G401 (cell line): Measurements from ENCODE around the gene GSTA5. TPM values are rescaled to one million over a fixed set of nuclear protein-coding genes. Genes with fewer than 3 reads are reported as not detected.
A peak's percentile ranks its signal among the peaks of the same experiment; 100 is the strongest.
"Not testable (repeated sequence)": the region's sequence is repeated elsewhere in the genome, so short reads cannot be mapped to it uniquely, and the experiment has no call there.

ENCODE experiments used
- DNase-seq: peaks from one replicate; pipeline ENCODE4 v3.0.0-alpha.2; 2015; ENCODE audit warnings: low spot score
- in situ Hi-C: cut with HindIII; loops from 2 replicates; pipeline ENCODE4 v1.10.0; 2016; ENCODE audit warnings: low sequenced_read_pairs, mixed read lengths
- total RNA-seq: library from RNA; depleted of rRNA; stranded (reverse); fragments of >200 nt; shearing (Covaris generic); gene quantifications from 2 replicates; pipeline ENCODE4 v1.2.3, GENCODE V29; 2014

Gene GSTA5
- total RNA-seq, 1 experiment from 2014 or later: not detected

DNA sequence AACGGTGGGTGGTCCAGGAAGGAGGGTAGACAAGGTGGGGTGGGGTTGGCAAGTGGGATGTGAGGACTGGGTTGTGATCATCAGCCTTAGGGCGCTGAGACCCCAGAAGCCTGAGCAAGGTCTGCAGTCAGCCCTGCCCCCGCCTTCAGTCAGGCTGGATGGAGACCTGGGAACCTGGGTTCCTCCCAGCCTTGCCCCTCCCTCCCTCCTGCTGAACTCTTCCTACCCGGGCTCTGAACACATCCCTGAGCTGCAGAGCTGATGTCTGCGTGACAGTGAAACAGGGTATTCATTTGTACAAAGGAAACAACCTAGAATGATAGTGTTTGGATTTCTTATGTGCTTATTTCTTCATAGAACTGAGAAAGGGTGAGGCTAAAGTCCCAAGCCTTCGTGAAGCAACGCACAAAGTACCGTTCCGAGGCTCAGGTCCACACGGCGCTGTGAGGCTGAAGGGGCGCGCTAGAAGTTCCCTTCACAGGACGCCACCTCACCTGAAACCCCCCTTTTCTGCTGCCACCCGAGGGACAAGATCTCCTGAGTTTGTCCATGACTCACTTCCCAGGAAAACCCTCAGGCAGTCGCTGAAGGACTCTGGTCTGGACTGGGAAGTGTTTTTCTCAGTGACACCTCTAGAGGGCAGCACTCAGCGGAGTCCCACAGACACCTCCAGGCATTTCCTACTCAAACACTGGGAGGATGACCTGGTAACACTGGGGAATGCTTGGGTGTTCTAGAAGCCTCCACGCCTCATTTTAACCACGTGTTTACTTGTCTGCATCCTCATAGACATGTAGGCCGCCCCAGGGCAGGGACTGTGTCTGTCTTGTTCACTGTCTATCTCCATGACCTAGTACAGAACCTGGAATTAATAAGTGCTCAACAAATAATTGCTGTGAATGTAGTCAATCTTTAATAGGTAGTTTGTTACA, 1.2 kb downstream of the GSTA5 start:
- peak; percentile 16 for DNase-seq
- in situ Hi-C loops: no loop called here

- DNase-seq: no peak
- in situ Hi-C loops: no loop called here
Measured at GRCh38 chr6:52834481-52834880, 6.1 kb downstream of the GSTA5 start.

GRCh38 chr6:52830869-52831268, 9.7 kb downstream of the GSTA5 start:
- DNase-seq, in situ Hi-C loops: not testable (repeated sequence)

GRCh38 chr6:52829046-52829817, 11.4 kb downstream of the GSTA5 start:
- DNase-seq: no peak
- in situ Hi-C loops: no loop called here

DNA sequence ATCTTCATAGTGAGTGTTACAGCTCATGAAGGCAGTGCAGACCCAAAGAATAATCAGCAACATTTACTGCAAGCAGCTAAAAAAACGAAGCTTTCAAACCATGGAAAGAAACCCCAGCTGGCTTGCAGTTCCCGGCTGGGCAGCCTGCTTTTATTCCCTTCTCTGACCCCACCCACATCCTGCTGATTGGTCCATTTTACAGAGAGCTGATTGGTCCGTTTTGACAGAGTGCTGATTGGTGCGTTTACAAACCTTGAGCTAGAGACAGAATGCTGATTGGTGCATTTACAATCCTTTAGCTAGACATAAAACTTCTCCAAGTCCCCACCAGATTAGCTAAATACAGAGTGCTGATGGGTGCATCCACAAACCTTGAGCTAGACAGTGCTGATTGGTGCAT, 12.0 kb downstream of the GSTA5 start:
- DNase-seq, in situ Hi-C loops: not testable (repeated sequence)

DNA sequence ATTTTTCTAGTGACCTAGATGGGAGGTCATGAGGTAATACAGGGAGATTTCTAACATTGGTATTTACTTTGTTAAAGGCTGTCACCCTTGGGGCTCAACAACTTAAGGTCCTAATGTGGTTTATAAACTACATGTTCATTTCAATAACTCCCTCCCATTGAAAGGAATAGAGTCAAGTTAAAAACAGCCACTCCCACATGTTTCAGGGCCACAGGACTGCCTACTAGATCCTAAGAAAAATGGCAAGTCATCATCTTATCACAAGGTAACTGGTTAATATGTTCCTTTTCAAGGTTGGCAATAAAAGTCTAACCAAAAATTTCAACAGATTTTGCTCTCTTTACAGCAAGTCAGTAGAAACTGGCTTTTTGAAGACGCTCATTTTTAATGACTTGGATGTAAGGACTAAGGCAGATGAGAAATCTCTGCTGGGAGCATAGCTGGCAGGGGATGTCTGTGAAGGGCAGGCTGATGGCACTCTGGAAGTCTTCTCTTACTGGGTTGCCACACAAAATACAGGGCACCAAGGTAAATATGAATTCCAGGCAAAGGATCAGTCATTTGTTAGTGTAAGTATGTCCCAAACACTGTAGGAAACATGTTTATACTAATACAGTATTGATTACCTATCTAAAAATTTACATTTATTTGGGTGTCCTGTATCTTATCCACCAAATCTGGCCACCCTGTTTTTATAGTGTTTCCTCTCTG, 13.4 kb downstream of the GSTA5 start:
- in situ Hi-C loops, DNase-seq: not testable (repeated sequence)

DNA sequence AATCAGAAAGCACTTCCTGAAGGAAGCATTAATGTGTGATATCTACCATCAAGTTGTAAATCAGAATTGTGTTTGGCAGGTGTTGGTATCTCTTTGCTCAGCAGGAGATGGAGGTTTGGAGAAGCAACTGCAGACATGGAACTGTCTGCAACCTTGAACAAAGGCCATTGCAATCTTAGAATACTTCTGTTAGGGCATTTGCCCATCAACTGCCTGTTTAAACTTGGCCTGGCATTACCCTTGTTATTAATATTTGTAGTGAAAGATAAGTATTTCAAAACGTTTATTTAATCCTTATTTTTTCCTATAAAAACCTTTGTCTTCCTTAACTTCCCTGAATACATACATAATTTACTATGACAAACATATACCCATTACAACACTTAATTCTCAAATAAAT, 14.1 kb downstream of the GSTA5 start:
- in situ Hi-C loops: no loop called here

GRCh38 chr6:52825900-52826459, 14.6 kb downstream of the GSTA5 start:
- in situ Hi-C loops, DNase-seq: not testable (repeated sequence)

More for the DNA sequence above, 14.1 kb downstream of the GSTA5 start:
- no peak for DNase-seq

DNA sequence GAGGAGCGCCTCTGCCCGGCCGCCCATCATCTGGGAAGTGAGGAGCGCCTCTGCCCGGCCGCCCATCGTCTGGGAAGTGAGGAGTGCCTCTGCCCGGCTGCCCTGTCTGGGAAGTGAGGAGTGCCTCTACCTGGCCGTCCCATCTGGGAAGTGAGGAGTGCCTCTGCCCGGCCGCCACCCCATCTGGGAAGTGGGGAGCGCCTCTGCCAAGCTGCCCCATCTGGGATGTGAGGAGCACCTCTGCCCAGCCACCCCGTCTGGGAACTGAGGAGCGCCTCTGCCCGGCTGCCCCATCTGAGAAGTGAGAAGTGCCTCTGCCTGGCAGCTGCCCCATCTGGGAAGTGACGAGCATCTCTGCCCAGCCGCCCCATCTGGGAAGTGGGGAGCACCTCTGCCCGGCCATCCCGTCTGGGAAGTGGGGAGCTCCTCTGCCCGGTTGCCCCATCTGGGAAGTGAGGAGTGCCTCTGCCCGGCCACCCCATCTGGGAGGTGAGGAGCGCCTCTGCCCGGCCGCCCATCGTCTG, 15.3 kb downstream of the GSTA5 start:
- DNase-seq, in situ Hi-C loops: not testable (repeated sequence)

DNA sequence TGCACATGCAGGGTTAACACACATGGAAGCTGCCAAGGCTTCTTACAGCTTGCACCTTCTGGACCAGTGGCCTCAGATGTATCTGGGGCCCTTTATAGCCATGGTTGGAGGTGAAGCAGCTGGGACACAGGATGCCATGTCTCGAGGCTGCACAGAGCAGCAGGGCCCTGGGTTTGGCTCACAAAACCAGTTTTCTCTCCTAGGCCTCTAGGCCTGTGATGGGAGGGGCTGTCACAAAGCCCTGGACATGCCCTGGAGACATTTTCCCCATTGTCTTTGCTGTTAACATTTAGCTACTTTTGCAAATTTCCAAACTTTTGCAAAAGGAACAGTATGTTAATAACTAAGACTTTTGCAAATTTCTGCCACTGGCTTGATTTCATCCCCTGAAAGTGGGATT, 18.8 kb downstream of the GSTA5 start:
- no peak for DNase-seq
- in situ Hi-C loops: no loop called here

GRCh38 chr6:52820198-52820597, 20.4 kb downstream of the GSTA5 start:
- no peak for DNase-seq

GRCh38 chr6:52815167-52816092, 25.2 kb downstream of the GSTA5 start:
- in situ Hi-C loops: no loop called here
- DNase-seq: peak; percentile 13

More at GRCh38 chr6:52820198-52820597, 20.4 kb downstream of the GSTA5 start:
- in situ Hi-C loops: no loop called here

GRCh38 chr6:52814545-52814944, 26.1 kb downstream of the GSTA5 start:
- DNase-seq, in situ Hi-C loops: not testable (repeated sequence)

GRCh38 chr6:52809777-52810176, 30.8 kb downstream of the GSTA5 start:
- in situ Hi-C loops, DNase-seq: not testable (repeated sequence)

- in situ Hi-C loops: no loop called here
- no peak for DNase-seq
Measured at GRCh38 chr6:52808660-52809059, 32.0 kb downstream of the GSTA5 start.

GRCh38 chr6:52803668-52804255, 36.9 kb downstream of the GSTA5 start, which contains the start of gene GSTA1:
Gene GSTA1, minus strand, starts transcription at chr6:52803816. Its CDS starts 4,549 bp downstream, at chr6:52799267.
- DNase-seq, in situ Hi-C loops: not testable (repeated sequence)

DNA sequence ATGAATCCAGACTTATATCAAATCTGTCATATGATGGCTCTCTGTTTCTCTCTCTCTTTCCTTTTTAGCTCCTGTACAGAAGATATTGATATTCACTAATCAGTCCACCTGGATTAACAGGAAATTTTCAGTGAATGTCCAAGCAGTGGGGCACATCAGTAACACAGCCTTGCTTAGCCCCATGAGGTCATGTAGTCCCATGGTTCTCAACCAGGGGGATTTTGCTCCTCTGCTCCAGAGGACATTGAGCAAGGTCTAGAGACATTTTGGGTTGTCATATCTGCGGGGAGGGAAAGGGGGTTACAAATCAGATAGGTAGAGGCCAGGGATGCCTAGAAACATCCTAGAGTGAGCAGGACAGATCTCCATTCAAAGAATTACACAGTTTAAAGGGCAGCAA, 37.8 kb downstream of the GSTA5 start:
- no peak for DNase-seq
- in situ Hi-C loops: no loop called here
